Measurements from ENCODE around the gene RNF175. TPM values are rescaled to one million over a fixed set of nuclear protein-coding genes. Genes with fewer than 3 reads are reported as not detected.
A peak's percentile ranks its signal among the peaks of the same experiment; 100 is the strongest.

The RNF175 gene
- total RNA-seq, 1 experiment from 2014 or later: 5.4 TPM

DNA sequence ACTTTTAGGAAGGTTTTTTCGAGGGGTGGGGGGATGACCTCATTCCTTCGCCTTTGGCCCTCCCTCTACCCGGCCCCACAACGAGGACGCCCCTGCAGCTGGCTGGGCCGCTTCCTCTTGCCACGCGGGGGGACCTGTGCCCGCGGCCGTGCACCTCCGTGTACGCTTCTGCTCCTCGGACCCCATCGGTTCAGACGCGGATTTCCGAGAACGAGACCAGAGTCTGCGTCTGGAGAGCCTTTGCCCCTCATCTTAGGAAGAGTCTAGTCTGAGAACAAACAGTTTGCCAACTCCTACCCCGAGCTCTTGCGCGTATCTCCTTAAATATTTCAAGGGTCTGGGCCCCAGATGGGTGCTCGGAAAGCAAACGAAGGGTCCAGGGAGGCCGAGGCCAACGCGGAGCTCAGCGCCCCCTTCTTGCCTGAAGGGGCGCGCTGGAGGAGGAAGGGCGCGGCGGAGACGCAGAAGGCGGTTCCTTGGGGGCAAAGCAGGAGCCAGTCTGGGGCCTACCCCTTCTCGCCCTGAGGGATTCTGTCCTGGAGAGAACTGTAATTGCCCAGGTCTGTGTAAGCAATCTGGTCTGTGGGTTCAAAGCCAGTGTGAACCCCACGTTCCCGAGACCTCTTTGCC, 32.9 kb upstream of the RNF175 start (continued):
- TF ChIP-seq, protein P1, sequence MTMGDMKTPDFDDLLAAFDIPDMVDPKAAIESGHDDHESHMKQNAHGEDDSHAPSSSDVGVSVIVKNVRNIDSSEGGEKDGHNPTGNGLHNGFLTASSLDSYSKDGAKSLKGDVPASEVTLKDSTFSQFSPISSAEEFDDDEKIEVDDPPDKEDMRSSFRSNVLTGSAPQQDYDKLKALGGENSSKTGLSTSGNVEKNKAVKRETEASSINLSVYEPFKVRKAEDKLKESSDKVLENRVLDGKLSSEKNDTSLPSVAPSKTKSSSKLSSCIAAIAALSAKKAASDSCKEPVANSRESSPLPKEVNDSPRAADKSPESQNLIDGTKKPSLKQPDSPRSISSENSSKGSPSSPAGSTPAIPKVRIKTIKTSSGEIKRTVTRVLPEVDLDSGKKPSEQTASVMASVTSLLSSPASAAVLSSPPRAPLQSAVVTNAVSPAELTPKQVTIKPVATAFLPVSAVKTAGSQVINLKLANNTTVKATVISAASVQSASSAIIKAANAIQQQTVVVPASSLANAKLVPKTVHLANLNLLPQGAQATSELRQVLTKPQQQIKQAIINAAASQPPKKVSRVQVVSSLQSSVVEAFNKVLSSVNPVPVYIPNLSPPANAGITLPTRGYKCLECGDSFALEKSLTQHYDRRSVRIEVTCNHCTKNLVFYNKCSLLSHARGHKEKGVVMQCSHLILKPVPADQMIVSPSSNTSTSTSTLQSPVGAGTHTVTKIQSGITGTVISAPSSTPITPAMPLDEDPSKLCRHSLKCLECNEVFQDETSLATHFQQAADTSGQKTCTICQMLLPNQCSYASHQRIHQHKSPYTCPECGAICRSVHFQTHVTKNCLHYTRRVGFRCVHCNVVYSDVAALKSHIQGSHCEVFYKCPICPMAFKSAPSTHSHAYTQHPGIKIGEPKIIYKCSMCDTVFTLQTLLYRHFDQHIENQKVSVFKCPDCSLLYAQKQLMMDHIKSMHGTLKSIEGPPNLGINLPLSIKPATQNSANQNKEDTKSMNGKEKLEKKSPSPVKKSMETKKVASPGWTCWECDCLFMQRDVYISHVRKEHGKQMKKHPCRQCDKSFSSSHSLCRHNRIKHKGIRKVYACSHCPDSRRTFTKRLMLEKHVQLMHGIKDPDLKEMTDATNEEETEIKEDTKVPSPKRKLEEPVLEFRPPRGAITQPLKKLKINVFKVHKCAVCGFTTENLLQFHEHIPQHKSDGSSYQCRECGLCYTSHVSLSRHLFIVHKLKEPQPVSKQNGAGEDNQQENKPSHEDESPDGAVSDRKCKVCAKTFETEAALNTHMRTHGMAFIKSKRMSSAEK (CRISPR knock-in tag; IDR thresholded peaks at IDR 0.05; ENCODE audit: borderline replicate concordance): no peak
- TF ChIP-seq ZNF416 (CRISPR knock-in tag; IDR thresholded peaks at IDR 0.05) (0 out of 2 replicates have a peak, but pooled peaks have one; percentile 11), ZNF263 (CRISPR knock-in tag; IDR thresholded peaks at IDR 0.05; ENCODE audit: low read depth) (no peak), NR3C1 (CRISPR knock-in tag; conservative IDR thresholded peaks at IDR 0.05; ENCODE audit: low read depth) (no peak), SMAD3 (CRISPR knock-in tag; IDR thresholded peaks at IDR 0.05; ENCODE audit: borderline replicate concordance) (no peak), NR2C2 (CRISPR knock-in tag; IDR thresholded peaks at IDR 0.05) (no peak), MXD4 (CRISPR knock-in tag; IDR thresholded peaks at IDR 0.05; ENCODE audit: borderline replicate concordance) (no peak), SP1 (CRISPR knock-in tag; conservative IDR thresholded peaks at IDR 0.05) (no peak), ELF4 (CRISPR knock-in tag; IDR thresholded peaks at IDR 0.05; ENCODE audit: low read depth) (no peak), OVOL2 (CRISPR knock-in tag; IDR thresholded peaks at IDR 0.05; ENCODE audit: borderline replicate concordance) (no peak), CREB1 (CRISPR knock-in tag; IDR thresholded peaks at IDR 0.05) (0 out of 2 replicates have a peak, but pooled peaks have one; percentile 30), ATF1 (CRISPR knock-in tag; IDR thresholded peaks at IDR 0.05) (no peak), NFE2L1 (CRISPR knock-in tag; IDR thresholded peaks at IDR 0.05) (no peak), PRRX2 (CRISPR knock-in tag; IDR thresholded peaks at IDR 0.05) (no peak), ZNF396 (CRISPR knock-in tag; IDR thresholded peaks at IDR 0.05; ENCODE audit: borderline replicate concordance) (no peak), ZNF423 (CRISPR knock-in tag; IDR thresholded peaks at IDR 0.05) (no peak), ZNF232 (CRISPR knock-in tag; IDR thresholded peaks at IDR 0.05) (0 out of 2 replicates have a peak, but pooled peaks have one; percentile 16)
- TF ChIP-seq, protein P2, sequence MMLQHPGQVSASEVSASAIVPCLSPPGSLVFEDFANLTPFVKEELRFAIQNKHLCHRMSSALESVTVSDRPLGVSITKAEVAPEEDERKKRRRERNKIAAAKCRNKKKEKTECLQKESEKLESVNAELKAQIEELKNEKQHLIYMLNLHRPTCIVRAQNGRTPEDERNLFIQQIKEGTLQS (CRISPR knock-in tag; conservative IDR thresholded peaks at IDR 0.05): no peak
- TF ChIP-seq, protein P3, sequence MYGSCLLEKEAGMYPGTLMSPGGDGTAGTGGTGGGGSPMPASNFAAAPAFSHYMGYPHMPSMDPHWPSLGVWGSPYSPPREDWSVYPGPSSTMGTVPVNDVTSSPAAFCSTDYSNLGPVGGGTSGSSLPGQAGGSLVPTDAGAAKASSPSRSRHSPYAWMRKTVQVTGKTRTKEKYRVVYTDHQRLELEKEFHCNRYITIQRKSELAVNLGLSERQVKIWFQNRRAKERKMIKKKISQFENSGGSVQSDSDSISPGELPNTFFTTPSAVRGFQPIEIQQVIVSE (CRISPR knock-in tag; IDR thresholded peaks at IDR 0.05; ENCODE audit: borderline replicate concordance): no peak
- TF ChIP-seq, protein P4, sequence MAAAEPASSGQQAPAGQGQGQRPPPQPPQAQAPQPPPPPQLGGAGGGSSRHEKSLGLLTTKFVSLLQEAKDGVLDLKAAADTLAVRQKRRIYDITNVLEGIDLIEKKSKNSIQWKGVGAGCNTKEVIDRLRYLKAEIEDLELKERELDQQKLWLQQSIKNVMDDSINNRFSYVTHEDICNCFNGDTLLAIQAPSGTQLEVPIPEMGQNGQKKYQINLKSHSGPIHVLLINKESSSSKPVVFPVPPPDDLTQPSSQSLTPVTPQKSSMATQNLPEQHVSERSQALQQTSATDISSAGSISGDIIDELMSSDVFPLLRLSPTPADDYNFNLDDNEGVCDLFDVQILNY (CRISPR knock-in tag; IDR thresholded peaks at IDR 0.05): no peak
- TF ChIP-seq, protein P5, sequence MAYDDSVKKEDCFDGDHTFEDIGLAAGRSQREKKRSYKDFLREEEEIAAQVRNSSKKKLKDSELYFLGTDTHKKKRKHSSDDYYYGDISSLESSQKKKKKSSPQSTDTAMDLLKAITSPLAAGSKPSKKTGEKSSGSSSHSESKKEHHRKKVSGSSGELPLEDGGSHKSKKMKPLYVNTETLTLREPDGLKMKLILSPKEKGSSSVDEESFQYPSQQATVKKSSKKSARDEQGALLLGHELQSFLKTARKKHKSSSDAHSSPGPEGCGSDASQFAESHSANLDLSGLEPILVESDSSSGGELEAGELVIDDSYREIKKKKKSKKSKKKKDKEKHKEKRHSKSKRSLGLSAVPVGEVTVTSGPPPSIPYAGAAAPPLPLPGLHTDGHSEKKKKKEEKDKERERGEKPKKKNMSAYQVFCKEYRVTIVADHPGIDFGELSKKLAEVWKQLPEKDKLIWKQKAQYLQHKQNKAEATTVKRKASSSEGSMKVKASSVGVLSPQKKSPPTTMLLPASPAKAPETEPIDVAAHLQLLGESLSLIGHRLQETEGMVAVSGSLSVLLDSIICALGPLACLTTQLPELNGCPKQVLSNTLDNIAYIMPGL (CRISPR knock-in tag; IDR thresholded peaks at IDR 0.05): 0 out of 2 replicates have a peak, but pooled peaks have one; percentile 24
